ENCODE measurements around the gene MYO1B.

The MYO1B gene

GRCh38 chr2:191295088-191295487, 49.9 kb downstream of the MYO1B start:
- Histone ChIP-seq H3K27me3 (ENCODE audit: insufficient read depth, low read length) (no peaks in the 10 kb centered on the region), H3K27ac (ENCODE audit: low read depth, low read length) (no peak overlapping the region), H3K4me3 (ENCODE audit: low read depth, low read length) (no peak overlapping the region), H3K4me1 (ENCODE audit: control insufficient read depth, insufficient read depth, low read length, unreplicated experiment) (peaks cover 18% of the 10 kb centered on the region), H3K79me2 (ENCODE audit: control insufficient read depth, insufficient read depth, low read length, unreplicated experiment) (peaks cover 36% of the 10 kb centered on the region), H2AFZ (ENCODE audit: low read length, unreplicated experiment) (no peak overlapping the region), H3K36me3 (ENCODE audit: insufficient read depth, low read length) (no peaks in the 10 kb centered on the region)

GRCh38 chr2:191296083-191297006, 51.1 kb downstream of the MYO1B start:
- Histone ChIP-seq H3K27me3 (ENCODE audit: insufficient read depth, low read length) (no peaks in the 10 kb centered on the region), H3K36me3 (ENCODE audit: insufficient read depth, low read length) (no peaks in the 10 kb centered on the region), H3K79me2 (ENCODE audit: control insufficient read depth, insufficient read depth, low read length, unreplicated experiment) (peaks cover 30% of the 10 kb centered on the region), H3K4me1 (ENCODE audit: control insufficient read depth, insufficient read depth, low read length, unreplicated experiment) (peaks cover 10% of the 10 kb centered on the region), H3K27ac (ENCODE audit: low read depth, low read length) (no peak overlapping the region), H3K4me3 (ENCODE audit: low read depth, low read length) (no peak overlapping the region), H2AFZ (ENCODE audit: low read length, unreplicated experiment) (no peak overlapping the region)

GRCh38 chr2:191297033-191297432, 51.8 kb downstream of the MYO1B start:
- Histone ChIP-seq H3K4me3 (ENCODE audit: low read depth, low read length) (no peak overlapping the region), H2AFZ (ENCODE audit: low read length, unreplicated experiment) (no peak overlapping the region), H3K79me2 (ENCODE audit: control insufficient read depth, insufficient read depth, low read length, unreplicated experiment) (peaks cover 29% of the 10 kb centered on the region), H3K27ac (ENCODE audit: low read depth, low read length) (no peak overlapping the region), H3K27me3 (ENCODE audit: insufficient read depth, low read length) (no peaks in the 10 kb centered on the region), H3K4me1 (ENCODE audit: control insufficient read depth, insufficient read depth, low read length, unreplicated experiment) (peaks cover 8% of the 10 kb centered on the region), H3K36me3 (ENCODE audit: insufficient read depth, low read length) (no peaks in the 10 kb centered on the region)

GRCh38 chr2:191298306-191298705, 53.1 kb downstream of the MYO1B start:
- Histone ChIP-seq H3K27ac (ENCODE audit: low read depth, low read length) (no peak overlapping the region), H3K4me1 (ENCODE audit: control insufficient read depth, insufficient read depth, low read length, unreplicated experiment) (peaks cover 4% of the 10 kb centered on the region), H3K79me2 (ENCODE audit: control insufficient read depth, insufficient read depth, low read length, unreplicated experiment) (peaks cover 20% of the 10 kb centered on the region), H2AFZ (ENCODE audit: low read length, unreplicated experiment) (no peak overlapping the region), H3K4me3 (ENCODE audit: low read depth, low read length) (no peak overlapping the region), H3K27me3 (ENCODE audit: insufficient read depth, low read length) (no peaks in the 10 kb centered on the region), H3K36me3 (ENCODE audit: insufficient read depth, low read length) (no peaks in the 10 kb centered on the region)

GRCh38 chr2:191299010-191299409, 53.8 kb downstream of the MYO1B start:
- peaks cover 19% of the 10 kb centered on the region for H3K79me2 ChIP-seq (ENCODE audit: control insufficient read depth, insufficient read depth, low read length, unreplicated experiment)
- H3K27me3 ChIP-seq (ENCODE audit: insufficient read depth, low read length): no peaks in the 10 kb centered on the region
- H3K36me3 ChIP-seq (ENCODE audit: insufficient read depth, low read length): no peaks in the 10 kb centered on the region
- no peak overlapping the region for H3K4me3 ChIP-seq (ENCODE audit: low read depth, low read length)
- peaks cover 4% of the 10 kb centered on the region for H3K4me1 ChIP-seq (ENCODE audit: control insufficient read depth, insufficient read depth, low read length, unreplicated experiment)
- no peak overlapping the region for H3K27ac ChIP-seq (ENCODE audit: low read depth, low read length)
- H2AFZ ChIP-seq (ENCODE audit: low read length, unreplicated experiment): no peak overlapping the region

- peaks cover 17% of the 10 kb centered on the region for H3K79me2 ChIP-seq (ENCODE audit: control insufficient read depth, insufficient read depth, low read length, unreplicated experiment)
- no peaks in the 10 kb centered on the region for H3K36me3 ChIP-seq (ENCODE audit: insufficient read depth, low read length)
- H3K27me3 ChIP-seq (ENCODE audit: insufficient read depth, low read length): no peaks in the 10 kb centered on the region
- H3K27ac ChIP-seq (ENCODE audit: low read depth, low read length): no peak overlapping the region
- H3K4me3 ChIP-seq (ENCODE audit: low read depth, low read length): no peak overlapping the region
- H3K4me1 ChIP-seq (ENCODE audit: control insufficient read depth, insufficient read depth, low read length, unreplicated experiment): peaks cover 10% of the 10 kb centered on the region
- H2AFZ ChIP-seq (ENCODE audit: low read length, unreplicated experiment): no peak overlapping the region
These were observed 54.7 kb downstream of the MYO1B start for GRCh38 chr2:191299866-191300265.

- H3K27me3 ChIP-seq (ENCODE audit: insufficient read depth, low read length): no peaks in the 10 kb centered on the region
- H3K36me3 ChIP-seq (ENCODE audit: insufficient read depth, low read length): no peaks in the 10 kb centered on the region; the same call in 1 of the 2 replicates
- no peak overlapping the region for H3K27ac ChIP-seq (ENCODE audit: low read depth, low read length)
- H2AFZ ChIP-seq (ENCODE audit: low read length, unreplicated experiment): no peak overlapping the region
- peaks cover 20% of the 10 kb centered on the region for H3K79me2 ChIP-seq (ENCODE audit: control insufficient read depth, insufficient read depth, low read length, unreplicated experiment)
- H3K4me3 ChIP-seq (ENCODE audit: low read depth, low read length): no peak overlapping the region
- H3K4me1 ChIP-seq (ENCODE audit: control insufficient read depth, insufficient read depth, low read length, unreplicated experiment): peaks cover 10% of the 10 kb centered on the region
These were observed 56.8 kb downstream of the MYO1B start for GRCh38 chr2:191301971-191302370.

GRCh38 chr2:191302459-191303139, 57.4 kb downstream of the MYO1B start:
- peaks cover 10% of the 10 kb centered on the region for H3K4me1 ChIP-seq (ENCODE audit: control insufficient read depth, insufficient read depth, low read length, unreplicated experiment)
- no peak overlapping the region for H2AFZ ChIP-seq (ENCODE audit: low read length, unreplicated experiment)
- H3K27me3 ChIP-seq (ENCODE audit: insufficient read depth, low read length): no peaks in the 10 kb centered on the region
- peaks cover 20% of the 10 kb centered on the region for H3K79me2 ChIP-seq (ENCODE audit: control insufficient read depth, insufficient read depth, low read length, unreplicated experiment)
- no peaks in the 10 kb centered on the region; the same call in 1 of the 2 replicates for H3K36me3 ChIP-seq (ENCODE audit: insufficient read depth, low read length)
- H3K4me3 ChIP-seq (ENCODE audit: low read depth, low read length): no peak overlapping the region
- no peak overlapping the region for H3K27ac ChIP-seq (ENCODE audit: low read depth, low read length)

- Histone ChIP-seq H3K27me3 (ENCODE audit: insufficient read depth, low read length) (no peaks in the 10 kb centered on the region), H3K4me1 (ENCODE audit: control insufficient read depth, insufficient read depth, low read length, unreplicated experiment) (peaks cover 10% of the 10 kb centered on the region), H2AFZ (ENCODE audit: low read length, unreplicated experiment) (no peak overlapping the region), H3K27ac (ENCODE audit: low read depth, low read length) (no peak overlapping the region), H3K79me2 (ENCODE audit: control insufficient read depth, insufficient read depth, low read length, unreplicated experiment) (peaks cover 23% of the 10 kb centered on the region), H3K4me3 (ENCODE audit: low read depth, low read length) (no peak overlapping the region), H3K36me3 (ENCODE audit: insufficient read depth, low read length) (no peaks in the 10 kb centered on the region; the same call in 1 of the 2 replicates)
These were observed 58.2 kb downstream of the MYO1B start for GRCh38 chr2:191303140-191304005.
